ENCODE data around the gene FBXO7.

Gene FBXO7

GRCh38 chr22:32539631-32540421, 65.2 kb downstream of the FBXO7 start:
- no peaks in the 10 kb centered on the region for H3K9me3 ChIP-seq (ENCODE audit: insufficient read depth, low read length)
- no peaks in the 10 kb centered on the region for H3K4me1 ChIP-seq (ENCODE audit: low read length)
- no peak overlapping the region for H3K4me2 ChIP-seq (ENCODE audit: low read length)
- no peaks in the 10 kb centered on the region for H3K79me2 ChIP-seq (ENCODE audit: low read length)
- no peak overlapping the region for H2AFZ ChIP-seq (ENCODE audit: low read depth, low read length)
- no peaks in the 10 kb centered on the region for H3K36me3 ChIP-seq (replicated peaks; ENCODE audit: low read depth, low read length)
- no peak for TF ChIP-seq CTCF (IDR thresholded peaks at IDR 0.05; ENCODE audit: low read depth, low read length)
- no peak for TF ChIP-seq EZH2phosphoT487 (IDR thresholded peaks at IDR 0.05; ENCODE audit: low read depth)
- H4K20me1 ChIP-seq (ENCODE audit: insufficient read depth, low read length) = no peaks in the 10 kb centered on the region
- H3K27me3 ChIP-seq (ENCODE audit: low read depth, low read length) = peaks cover 38% of the 10 kb centered on the region
- no peak overlapping the region for H3K27ac ChIP-seq (ENCODE audit: low read length)
- no peak overlapping the region for H3K4me3 ChIP-seq (ENCODE audit: low read length)
- H3K9ac ChIP-seq (ENCODE audit: low read length) = no peak overlapping the region

- no peak overlapping the region for H3K27ac ChIP-seq (ENCODE audit: low read length)
- no peaks in the 10 kb centered on the region for H3K9me3 ChIP-seq (ENCODE audit: insufficient read depth, low read length)
- no peaks in the 10 kb centered on the region for H3K36me3 ChIP-seq (replicated peaks; ENCODE audit: low read depth, low read length)
- peaks cover 43% of the 10 kb centered on the region for H3K27me3 ChIP-seq (ENCODE audit: low read depth, low read length)
- no peaks in the 10 kb centered on the region for H3K4me1 ChIP-seq (ENCODE audit: low read length)
- no peaks in the 10 kb centered on the region for H3K79me2 ChIP-seq (ENCODE audit: low read length)
- no peak overlapping the region for H2AFZ ChIP-seq (ENCODE audit: low read depth, low read length)
- H4K20me1 ChIP-seq (ENCODE audit: insufficient read depth, low read length) = no peaks in the 10 kb centered on the region
- H3K9ac ChIP-seq (ENCODE audit: low read length) = no peak overlapping the region
- no peak overlapping the region for H3K4me3 ChIP-seq (ENCODE audit: low read length)
- no peak overlapping the region for H3K4me2 ChIP-seq (ENCODE audit: low read length)
- TF ChIP-seq EZH2phosphoT487 (IDR thresholded peaks at IDR 0.05; ENCODE audit: low read depth) (no peak), CTCF (IDR thresholded peaks at IDR 0.05; ENCODE audit: low read depth, low read length) (no peak)
These were observed 66.9 kb downstream of the FBXO7 start for GRCh38 chr22:32541481-32541880.

GRCh38 chr22:32542066-32542676, 67.6 kb downstream of the FBXO7 start:
- H3K9ac ChIP-seq (ENCODE audit: low read length) = no peak overlapping the region
- no peak overlapping the region for H3K4me3 ChIP-seq (ENCODE audit: low read length)
- no peak overlapping the region for H3K4me2 ChIP-seq (ENCODE audit: low read length)
- TF ChIP-seq EZH2phosphoT487 (IDR thresholded peaks at IDR 0.05; ENCODE audit: low read depth) (no peak), CTCF (IDR thresholded peaks at IDR 0.05; ENCODE audit: low read depth, low read length) (no peak)
- no peaks in the 10 kb centered on the region for H4K20me1 ChIP-seq (ENCODE audit: insufficient read depth, low read length)
- H3K4me1 ChIP-seq (ENCODE audit: low read length) = no peaks in the 10 kb centered on the region
- H3K36me3 ChIP-seq (replicated peaks; ENCODE audit: low read depth, low read length) = no peaks in the 10 kb centered on the region
- no peak overlapping the region for H2AFZ ChIP-seq (ENCODE audit: low read depth, low read length)
- H3K9me3 ChIP-seq (ENCODE audit: insufficient read depth, low read length) = no peaks in the 10 kb centered on the region
- H3K27me3 ChIP-seq (ENCODE audit: low read depth, low read length) = peaks cover 44% of the 10 kb centered on the region
- no peaks in the 10 kb centered on the region for H3K79me2 ChIP-seq (ENCODE audit: low read length)
- H3K27ac ChIP-seq (ENCODE audit: low read length) = no peak overlapping the region

GRCh38 chr22:32542677-32543357, 68.2 kb downstream of the FBXO7 start:
- H3K27me3 ChIP-seq (ENCODE audit: low read depth, low read length) = peaks cover 48% of the 10 kb centered on the region
- TF ChIP-seq EZH2phosphoT487 (IDR thresholded peaks at IDR 0.05; ENCODE audit: low read depth) (no peak), CTCF (IDR thresholded peaks at IDR 0.05; ENCODE audit: low read depth, low read length) (no peak)
- no peaks in the 10 kb centered on the region for H3K79me2 ChIP-seq (ENCODE audit: low read length)
- H3K4me2 ChIP-seq (ENCODE audit: low read length) = no peak overlapping the region
- H2AFZ ChIP-seq (ENCODE audit: low read depth, low read length) = no peak overlapping the region
- no peaks in the 10 kb centered on the region for H4K20me1 ChIP-seq (ENCODE audit: insufficient read depth, low read length)
- no peak overlapping the region for H3K9ac ChIP-seq (ENCODE audit: low read length)
- H3K4me1 ChIP-seq (ENCODE audit: low read length) = no peaks in the 10 kb centered on the region
- H3K36me3 ChIP-seq (replicated peaks; ENCODE audit: low read depth, low read length) = no peaks in the 10 kb centered on the region
- H3K4me3 ChIP-seq (ENCODE audit: low read length) = no peak overlapping the region
- H3K27ac ChIP-seq (ENCODE audit: low read length) = no peak overlapping the region
- no peaks in the 10 kb centered on the region for H3K9me3 ChIP-seq (ENCODE audit: insufficient read depth, low read length)

Measured in OCI-LY3 (cell line).